Cardiac muscle cell (in vitro differentiated cells and primary cell): ENCODE data around the gene CENPE. TPM values are rescaled to one million over a fixed set of nuclear protein-coding genes. Genes with fewer than 3 reads are reported as not detected.

Experiments
- DNase-seq, 2 donors: peaks; one replicate each; pipeline versions ENCODE4 v3.0.0 to v3.0.0-alpha.2; 2010 to 2017; ENCODE audit warnings: low read depth in 1 of 2, low spot score in 1 of 2
- H3K27ac ChIP-seq: fragments of 200-600 bp; sonication (generic); 2 replicates; pipeline ENCODE4 v1.5.1; 2016
- H3K27me3 ChIP-seq: fragments of 200-600 bp; sonication (generic); 2 replicates; pipeline ENCODE4 v1.6.0; 2016; ENCODE audit warnings: control low read depth
- H3K36me3 ChIP-seq: fragments of 200-600 bp; sonication (generic); 2 replicates; pipeline ENCODE4 v1.5.1; 2016; ENCODE audit warnings: control low read depth
- H3K4me1 ChIP-seq: fragments of 200-600 bp; sonication (generic); 2 replicates; pipeline ENCODE4 v1.8.1; 2017; ENCODE audit warnings: low read depth, mild to moderate bottlenecking, mixed run types
- H3K4me3 ChIP-seq: fragments of 200-600 bp; sonication (generic); 2 replicates; pipeline ENCODE4 v1.5.1; 2016; ENCODE audit warnings: mild to moderate bottlenecking
- H3K9me3 ChIP-seq: fragments of 200-600 bp; sonication (generic); 2 replicates; pipeline ENCODE4 v1.5.1; 2017; ENCODE audit warnings: low read depth, mild to moderate bottlenecking, control low read depth
- CTCF ChIP-seq: IDR thresholded peaks from 2 replicates; pipeline ENCODE4 v1.5.1; 2012; ENCODE audit warnings: low read depth, mild to moderate bottlenecking, low read length
- polyA plus RNA-seq: library from polyadenylated mRNA; unstranded; fragments of >200 nt; fragmentation: Nextera tagmentation; extraction: Ambion mirVana; gene quantifications from 2 replicates; pipeline ENCODE4 v1.2.1, GENCODE V29; 2016
- total RNA-seq: library from RNA; depleted of rRNA; stranded (reverse); fragments of >200 nt; gene quantifications from 2 replicates; pipeline ENCODE4 v1.2.3, GENCODE V29; 2016

The CENPE gene
- total and polyA plus RNA-seq, 2 experiments from 2014 or later, result 3.5 to 16.4 TPM

GRCh38 chr4:103144926-103145325 lies 53.2 kb downstream of the CENPE start:
- TF ChIP-seq CTCF, result no peak
- H3K4me1 ChIP-seq, result no peaks in the 10 kb centered on the region
- H3K4me3 ChIP-seq, result no peak overlapping the region
- no peak overlapping the region for H3K27ac ChIP-seq
- no peak for DNase-seq
- H3K36me3 ChIP-seq, result peaks cover 13% of the 10 kb centered on the region
- H3K9me3 ChIP-seq, result no peaks in the 10 kb centered on the region
- H3K27me3 ChIP-seq, result no peaks in the 10 kb centered on the region

GRCh38 chr4:103137446-103137827 lies 60.7 kb downstream of the CENPE start:
- TF ChIP-seq CTCF, result no peak
- H3K9me3 ChIP-seq, result no peaks in the 10 kb centered on the region
- peaks cover 5% of the 10 kb centered on the region for H3K36me3 ChIP-seq
- no peak overlapping the region for H3K4me3 ChIP-seq
- H3K27ac ChIP-seq, result no peak overlapping the region
- H3K4me1 ChIP-seq, result no peaks in the 10 kb centered on the region
- no peaks in the 10 kb centered on the region for H3K27me3 ChIP-seq
- DNase-seq, result no peak

- no peak for TF ChIP-seq CTCF
- DNase-seq, result no peak
- H3K4me3 ChIP-seq, result no peak overlapping the region
- no peaks in the 10 kb centered on the region for H3K9me3 ChIP-seq
- H3K36me3 ChIP-seq, result peaks cover 5% of the 10 kb centered on the region
- no peak overlapping the region for H3K27ac ChIP-seq
- H3K4me1 ChIP-seq, result no peaks in the 10 kb centered on the region
- H3K27me3 ChIP-seq, result no peaks in the 10 kb centered on the region
Observed at GRCh38 chr4:103136671-103137445, 61.3 kb downstream of the CENPE start.

- peaks cover 2% of the 10 kb centered on the region for H3K36me3 ChIP-seq
- H3K27me3 ChIP-seq, result no peaks in the 10 kb centered on the region
- no peaks in the 10 kb centered on the region for H3K9me3 ChIP-seq
- no peak overlapping the region for H3K4me3 ChIP-seq
- H3K4me1 ChIP-seq, result no peaks in the 10 kb centered on the region
- no peak overlapping the region for H3K27ac ChIP-seq
- DNase-seq, result no peak
- no peak for TF ChIP-seq CTCF
Observed at GRCh38 chr4:103129174-103129573, 69.0 kb downstream of the CENPE start.

GRCh38 chr4:103126126-103126525 lies 72.0 kb downstream of the CENPE start:
- no peaks in the 10 kb centered on the region for H3K9me3 ChIP-seq
- H3K4me1 ChIP-seq, result no peaks in the 10 kb centered on the region
- no peaks in the 10 kb centered on the region for H3K36me3 ChIP-seq
- H3K27me3 ChIP-seq, result no peaks in the 10 kb centered on the region
- DNase-seq, result no peak
- no peak for TF ChIP-seq CTCF
- no peak overlapping the region for H3K4me3 ChIP-seq
- H3K27ac ChIP-seq, result no peak overlapping the region

- H3K9me3 ChIP-seq, result no peaks in the 10 kb centered on the region
- no peak for TF ChIP-seq CTCF
- no peak overlapping the region for H3K27ac ChIP-seq
- no peak overlapping the region for H3K4me3 ChIP-seq
- H3K27me3 ChIP-seq, result no peaks in the 10 kb centered on the region
- peaks cover 6% of the 10 kb centered on the region for H3K4me1 ChIP-seq
- no peak for DNase-seq
- H3K36me3 ChIP-seq, result no peaks in the 10 kb centered on the region
Observed at GRCh38 chr4:103123114-103123513, 75.0 kb downstream of the CENPE start.
